Duodenal mucosa (tissue), 2 donors: ENCODE measurements around the gene GPR22.

Source experiments
- H3K27ac ChIP-seq: one replicate; pipeline ENCODE4 v1.7.0; 2013; ENCODE audit warnings: low read depth, low read length
- H3K27me3 ChIP-seq, 2 donors: one replicate each; pipeline ENCODE4 v1.7.0; 2013; ENCODE audit warnings: low read length in 2 of 2, control low read depth in 1 of 2; ENCODE audit not compliant: insufficient read depth in 2 of 2, control insufficient read depth in 1 of 2
- H3K36me3 ChIP-seq, 2 donors: one replicate each; pipeline ENCODE4 v1.7.0; 2013; ENCODE audit warnings: low read length in 2 of 2, control low read depth in 1 of 2; ENCODE audit not compliant: insufficient read depth in 2 of 2, control insufficient read depth in 1 of 2
- H3K4me1 ChIP-seq, 2 donors: one replicate each; pipeline ENCODE4 v1.7.0; 2013; ENCODE audit warnings: low read length in 2 of 2, control low read depth in 1 of 2; ENCODE audit not compliant: insufficient read depth in 2 of 2, control insufficient read depth in 1 of 2
- H3K4me3 ChIP-seq, 2 donors: one replicate each; pipeline ENCODE4 v1.7.0; 2013; ENCODE audit warnings: low read length in 2 of 2, low read depth in 1 of 2
- H3K9ac ChIP-seq, 2 donors: one replicate each; pipeline ENCODE4 v1.7.0; 2013; ENCODE audit warnings: low read length in 2 of 2, low read depth in 1 of 2
- H3K9me3 ChIP-seq, 2 donors: one replicate each; pipeline ENCODE4 v1.7.0; 2013; ENCODE audit warnings: low read length in 2 of 2, control low read depth in 1 of 2; ENCODE audit not compliant: control insufficient read depth in 1 of 2

The GPR22 gene

GRCh38 chr7:107472116-107472515 lies 2.3 kb downstream of the GPR22 start:
- Histone ChIP-seq H3K4me1 (no peaks in the 10 kb centered on the region), H3K36me3 (no peaks in the 10 kb centered on the region), H3K4me3 (no peak overlapping the region), H3K9ac (no peak overlapping the region), H3K9me3 (no peaks in the 10 kb centered on the region), H3K27me3 (no peaks in the 10 kb centered on the region), H3K27ac (no peak overlapping the region)

DNA sequence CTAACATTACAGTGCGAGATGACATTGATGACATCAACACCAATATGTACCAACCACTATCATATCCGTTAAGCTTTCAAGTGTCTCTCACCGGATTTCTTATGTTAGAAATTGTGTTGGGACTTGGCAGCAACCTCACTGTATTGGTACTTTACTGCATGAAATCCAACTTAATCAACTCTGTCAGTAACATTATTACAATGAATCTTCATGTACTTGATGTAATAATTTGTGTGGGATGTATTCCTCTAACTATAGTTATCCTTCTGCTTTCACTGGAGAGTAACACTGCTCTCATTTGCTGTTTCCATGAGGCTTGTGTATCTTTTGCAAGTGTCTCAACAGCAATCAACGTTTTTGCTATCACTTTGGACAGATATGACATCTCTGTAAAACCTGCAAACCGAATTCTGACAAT lies 4.3 kb downstream of the GPR22 start:
- H3K9ac ChIP-seq = no peak overlapping the region
- no peaks in the 10 kb centered on the region for H3K36me3 ChIP-seq
- no peak overlapping the region for H3K27ac ChIP-seq
- no peaks in the 10 kb centered on the region for H3K27me3 ChIP-seq
- no peaks in the 10 kb centered on the region for H3K4me1 ChIP-seq
- H3K4me3 ChIP-seq = no peak overlapping the region
- H3K9me3 ChIP-seq = no peaks in the 10 kb centered on the region

DNA sequence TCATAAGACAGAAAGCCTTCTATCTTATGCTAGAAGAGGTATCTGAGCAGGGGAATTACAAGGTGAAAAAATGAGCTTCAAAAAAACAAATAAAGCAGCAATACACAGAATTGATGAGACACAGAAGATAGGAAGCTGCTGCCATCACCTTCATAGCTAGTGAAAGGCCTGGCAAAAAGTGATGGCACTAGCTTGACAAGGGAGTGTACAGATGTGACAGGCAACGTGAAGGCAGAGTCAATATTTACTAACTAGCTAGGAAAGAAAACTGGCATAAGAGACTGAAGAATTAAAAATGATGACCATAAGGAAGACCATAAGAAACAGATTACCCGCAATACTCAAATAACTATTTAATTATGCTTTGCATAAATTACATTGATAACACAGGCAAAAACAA lies 9.4 kb downstream of the GPR22 start:
- no peak overlapping the region for H3K4me3 ChIP-seq
- H3K27ac ChIP-seq = no peak overlapping the region
- H3K27me3 ChIP-seq = no peaks in the 10 kb centered on the region
- no peaks in the 10 kb centered on the region for H3K4me1 ChIP-seq
- H3K36me3 ChIP-seq = no peaks in the 10 kb centered on the region
- H3K9ac ChIP-seq = no peak overlapping the region
- H3K9me3 ChIP-seq = no peaks in the 10 kb centered on the region

GRCh38 chr7:107480932-107481331 lies 11.1 kb downstream of the GPR22 start:
- H3K4me3 ChIP-seq = no peak overlapping the region
- no peaks in the 10 kb centered on the region for H3K36me3 ChIP-seq
- H3K27ac ChIP-seq = no peak overlapping the region

GRCh38 chr7:107482571-107482970 lies 12.7 kb downstream of the GPR22 start:
- no peaks in the 10 kb centered on the region for H3K4me1 ChIP-seq
- H3K9ac ChIP-seq = no peak overlapping the region
- no peaks in the 10 kb centered on the region for H3K9me3 ChIP-seq
- no peak overlapping the region for H3K27ac ChIP-seq
- no peaks in the 10 kb centered on the region for H3K27me3 ChIP-seq
- no peaks in the 10 kb centered on the region for H3K36me3 ChIP-seq
- H3K4me3 ChIP-seq = no peak overlapping the region

More at GRCh38 chr7:107480932-107481331, 11.1 kb downstream of the GPR22 start:
- no peak overlapping the region for H3K9ac ChIP-seq
- H3K9me3 ChIP-seq = no peaks in the 10 kb centered on the region
- no peaks in the 10 kb centered on the region for H3K4me1 ChIP-seq
- no peaks in the 10 kb centered on the region for H3K27me3 ChIP-seq

DNA sequence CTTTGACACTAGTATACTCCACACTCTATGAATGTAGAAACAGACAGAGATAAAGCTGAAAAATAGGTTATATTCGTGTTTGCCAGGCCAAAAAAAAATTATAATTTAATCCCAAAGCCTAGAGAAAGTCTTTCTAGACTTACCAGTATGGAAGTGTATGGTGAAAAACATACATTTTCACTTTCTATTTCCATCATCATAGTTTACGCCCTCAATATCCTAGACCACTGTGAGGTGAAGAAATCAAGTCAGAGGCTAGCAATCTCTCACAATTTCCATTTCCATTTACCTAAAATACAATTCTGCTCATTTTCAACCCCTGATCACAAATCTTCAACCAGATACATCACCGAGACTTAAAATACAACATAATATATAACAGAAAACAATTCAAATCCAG lies 16.2 kb downstream of the GPR22 start:
- H3K4me3 ChIP-seq = no peak overlapping the region
- H3K9ac ChIP-seq = no peak overlapping the region
- H3K27me3 ChIP-seq = no peaks in the 10 kb centered on the region
- no peaks in the 10 kb centered on the region for H3K4me1 ChIP-seq
- no peak overlapping the region for H3K27ac ChIP-seq
- no peaks in the 10 kb centered on the region for H3K36me3 ChIP-seq
- H3K9me3 ChIP-seq = no peaks in the 10 kb centered on the region

DNA sequence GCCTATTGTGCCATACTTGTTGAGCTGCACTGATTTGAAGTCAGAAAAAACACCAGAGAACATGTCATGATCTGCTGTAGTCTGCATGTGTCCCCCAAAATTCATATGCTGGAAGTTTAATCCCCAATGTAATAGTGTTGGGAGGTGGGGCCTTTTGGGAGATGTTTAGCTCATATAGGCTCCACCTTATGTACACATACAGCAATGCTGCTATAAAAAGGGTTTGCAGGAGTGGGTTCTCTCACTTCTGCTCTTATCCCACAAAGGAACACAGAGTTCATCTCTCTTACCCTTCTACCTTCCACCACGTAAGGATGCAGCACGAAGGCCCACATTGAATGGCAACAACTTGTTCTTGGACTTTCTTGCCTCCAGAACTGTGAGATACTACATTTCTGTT lies 23.0 kb downstream of the GPR22 start:
- Histone ChIP-seq H3K4me3 (no peak overlapping the region), H3K9ac (no peak overlapping the region), H3K36me3 (peaks cover 0 to 3% of the 10 kb centered on the region in 2 donors), H3K27me3 (no peaks in the 10 kb centered on the region), H3K27ac (no peak overlapping the region), H3K4me1 (no peaks in the 10 kb centered on the region), H3K9me3 (no peaks in the 10 kb centered on the region)

DNA sequence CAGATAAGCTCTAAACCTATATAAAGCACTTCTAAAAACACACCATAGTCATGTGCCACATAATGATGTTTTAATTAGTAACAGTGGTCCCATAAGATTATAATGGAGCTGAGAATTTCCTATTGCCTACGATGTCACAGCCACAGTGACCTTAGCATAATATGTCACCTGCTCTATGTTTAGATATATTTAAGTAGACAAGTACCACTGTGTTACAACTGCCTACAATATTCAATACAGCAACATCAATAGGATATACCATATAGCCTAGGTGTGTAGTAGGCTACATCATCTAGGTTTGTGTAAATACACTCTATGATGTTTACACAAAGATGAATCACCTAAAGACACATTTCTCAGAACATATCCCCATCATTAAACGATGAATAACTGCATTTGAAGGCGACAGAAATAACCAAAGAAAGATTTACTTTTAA lies 24.5 kb downstream of the GPR22 start:
- Histone ChIP-seq H3K9ac (no peak overlapping the region), H3K36me3 (peaks cover 0 to 3% of the 10 kb centered on the region in 2 donors), H3K4me1 (no peaks in the 10 kb centered on the region), H3K27me3 (no peaks in the 10 kb centered on the region), H3K27ac (no peak overlapping the region), H3K4me3 (no peak overlapping the region), H3K9me3 (no peaks in the 10 kb centered on the region)

GRCh38 chr7:107494884-107495283 lies 25.0 kb downstream of the GPR22 start:
- Histone ChIP-seq H3K27me3 (no peaks in the 10 kb centered on the region), H3K27ac (no peak overlapping the region), H3K36me3 (peaks cover 0 to 3% of the 10 kb centered on the region in 2 donors), H3K9me3 (no peaks in the 10 kb centered on the region), H3K4me3 (no peak overlapping the region), H3K4me1 (no peaks in the 10 kb centered on the region), H3K9ac (no peak overlapping the region)

DNA sequence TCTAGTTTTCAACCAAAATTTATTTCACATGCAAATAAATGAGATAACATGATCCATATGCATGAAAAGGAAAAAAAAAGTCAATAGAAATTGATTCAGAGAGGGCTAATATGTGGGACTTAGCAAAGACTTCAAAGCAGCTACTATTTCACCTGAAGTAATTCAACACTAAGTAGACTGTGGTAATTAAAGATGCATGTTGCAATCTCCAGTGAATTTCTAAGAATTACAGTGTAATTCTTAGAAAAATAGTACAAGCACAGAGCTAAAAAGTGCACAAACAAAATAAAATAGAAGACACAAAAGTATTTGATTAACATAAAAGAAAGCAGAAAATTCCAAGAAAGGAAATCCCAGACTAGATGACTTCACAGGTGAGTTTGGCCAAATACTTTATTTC lies 25.7 kb downstream of the GPR22 start:
- Histone ChIP-seq H3K36me3 (peaks cover 0 to 3% of the 10 kb centered on the region in 2 donors), H3K27me3 (no peaks in the 10 kb centered on the region), H3K9ac (no peak overlapping the region), H3K9me3 (no peaks in the 10 kb centered on the region), H3K4me1 (no peaks in the 10 kb centered on the region), H3K4me3 (no peak overlapping the region), H3K27ac (no peak overlapping the region)

DNA sequence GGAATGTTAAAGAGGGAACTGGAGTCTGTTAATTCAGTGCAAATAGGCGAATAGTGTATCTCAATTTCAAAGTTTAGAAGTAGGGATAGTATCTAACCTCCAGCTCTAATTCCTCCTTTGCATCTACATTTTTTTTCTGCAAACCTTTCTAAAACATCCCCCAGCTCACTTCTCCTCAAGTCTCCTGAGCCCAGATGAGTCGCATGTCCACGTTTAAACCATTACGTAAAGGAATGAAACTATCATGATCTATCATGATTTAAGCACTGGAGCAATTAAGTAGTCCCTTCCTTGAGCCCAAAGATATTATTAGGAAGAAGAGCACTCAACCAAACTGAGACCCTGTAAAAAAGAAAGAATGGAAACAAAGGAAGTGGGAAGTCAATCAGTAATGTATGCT lies 29.9 kb downstream of the GPR22 start:
- Histone ChIP-seq H3K27me3 (no peaks in the 10 kb centered on the region), H3K4me3 (no peak overlapping the region), H3K27ac (no peak overlapping the region), H3K36me3 (no peaks in the 10 kb centered on the region), H3K9me3 (no peaks in the 10 kb centered on the region), H3K9ac (no peak overlapping the region), H3K4me1 (no peaks in the 10 kb centered on the region)
